HEK293 (cell line): ENCODE measurements around the gene OSBPL10.
A peak's percentile ranks its signal among the peaks of the same experiment; 100 is the strongest.

Source experiments
- CTCF ChIA-PET: fragments of 350-600 bp; formaldehyde crosslinking; extraction: SDS; loops from one replicate; lab custom pipeline; 2021; ENCODE audit warnings: antibody characterized with exemption; lab: Yijun Ruan, JAX
- POLR2A ChIA-PET: fragments of 300-600 bp; formaldehyde crosslinking; extraction: SDS; loops from one replicate; lab custom pipeline; 2020; ENCODE audit warnings: antibody characterized with exemption, inconsistent platforms; lab: Yijun Ruan, JAX
- H3K27ac ChIP-seq: fragments of 200-500 bp; sonication (Bioruptor generic); 2 replicates; pipeline ENCODE4 v1.5.1; 2014; ENCODE audit warnings: low read depth, low read length, control low read depth, inconsistent platforms; ENCODE audit errors: extremely low read depth
- H3K36me3 ChIP-seq, 2 experiments: fragments of 200-500 bp in 1 of 2; sonication (Bioruptor generic) in 1 of 2; 1 replicate in 1 of 2; 2 replicates in 1 of 2; pipeline ENCODE4 v1.5.1; 2014 to 2017; ENCODE audit warnings: inconsistent platforms in 2 of 2, low read length in 2 of 2; ENCODE audit not compliant: control insufficient read depth in 2 of 2, insufficient read depth in 1 of 2
- H3K4me1 ChIP-seq: fragments of 200-500 bp; sonication (Bioruptor generic); 2 replicates; pipeline ENCODE4 v1.5.1; 2014; ENCODE audit warnings: mild to moderate bottlenecking, low read length, inconsistent platforms; ENCODE audit not compliant: control insufficient read depth, insufficient read depth
- H3K4me3 ChIP-seq: 2 replicates; pipeline ENCODE4 v1.5.1; 2011; ENCODE audit warnings: low read depth, mild to moderate bottlenecking, control low read depth, low read length, moderate library complexity
- H3K9me3 ChIP-seq: fragments of 200-500 bp; sonication (Bioruptor generic); 2 replicates; pipeline ENCODE4 v1.5.1; 2014; ENCODE audit warnings: low read depth, low read length, inconsistent platforms; ENCODE audit not compliant: control insufficient read depth, insufficient read depth
- ATF2 ChIP-seq: fragments of 450-650 bp; formaldehyde crosslinking; IDR thresholded peaks from 2 replicates; pipeline ENCODE4 v1.5.1; 2016; ENCODE audit warnings: missing biosample characterization, missing genetic modification characterization, low read depth
- BCL11A ChIP-seq: fragments of 450-650 bp; formaldehyde crosslinking; IDR thresholded peaks from 2 replicates; pipeline ENCODE4 v1.5.1; 2016; ENCODE audit warnings: low read depth, missing biosample characterization, missing genetic modification characterization
- EGR2 ChIP-seq: fragments of 450-650 bp; formaldehyde crosslinking; IDR thresholded peaks from 2 replicates; pipeline ENCODE4 v1.5.1; 2016; ENCODE audit warnings: low read depth, missing biosample characterization, missing genetic modification characterization
- HIC1 ChIP-seq: fragments of 450-650 bp; formaldehyde crosslinking; IDR thresholded peaks from 2 replicates; pipeline ENCODE4 v1.5.1; 2016; ENCODE audit warnings: missing biosample characterization, missing genetic modification characterization
- HOXC10 ChIP-seq: sonication (generic); formaldehyde crosslinking; IDR thresholded peaks from 2 replicates; pipeline ENCODE4 v1.8.1; 2023; ENCODE audit warnings: mild to moderate bottlenecking, missing genetic modification reagents
- SALL2 ChIP-seq: fragments of 450-650 bp; formaldehyde crosslinking; IDR thresholded peaks from 2 replicates; pipeline ENCODE4 v1.5.0; 2017; ENCODE audit warnings: missing biosample characterization, mild to moderate bottlenecking, missing genetic modification characterization, borderline replicate concordance
- SETDB1 ChIP-seq: IDR thresholded peaks from one replicate; pipeline ENCODE4 v1.6.1; 2017; ENCODE audit warnings: mild to moderate bottlenecking, low read length, moderate library complexity, mixed read lengths; ENCODE audit not compliant: insufficient read length
- TRIM28 ChIP-seq: IDR thresholded peaks from 2 replicates; pipeline ENCODE4 v1.6.1; 2011; ENCODE audit warnings: low read length, control low read depth, borderline replicate concordance
- ZBTB48 ChIP-seq: fragments of 450-650 bp; formaldehyde crosslinking; IDR thresholded peaks from 2 replicates; pipeline ENCODE4 v1.5.1; 2016; ENCODE audit warnings: missing biosample characterization, missing genetic modification characterization
- ZNF157 ChIP-seq: fragments of 450-650 bp; formaldehyde crosslinking; IDR thresholded peaks from 2 replicates; pipeline ENCODE4 v1.5.1; 2016; ENCODE audit warnings: missing biosample characterization, missing genetic modification characterization
- ZNF214 ChIP-seq: fragments of 450-650 bp; formaldehyde crosslinking; IDR thresholded peaks from 2 replicates; pipeline ENCODE4 v1.5.1; 2017; ENCODE audit warnings: missing biosample characterization, mild to moderate bottlenecking, missing genetic modification characterization, borderline replicate concordance
- ZNF488 ChIP-seq: fragments of 450-650 bp; formaldehyde crosslinking; IDR thresholded peaks from 2 replicates; pipeline ENCODE4 v1.5.1; 2016; ENCODE audit warnings: missing biosample characterization, missing genetic modification characterization
- ZNF561 ChIP-seq: fragments of 450-650 bp; IDR thresholded peaks from 2 replicates; pipeline ENCODE4 v1.5.1; 2018; ENCODE audit warnings: missing biosample characterization, missing genetic modification characterization, borderline replicate concordance
- ZNF621 ChIP-seq: fragments of 450-650 bp; formaldehyde crosslinking; IDR thresholded peaks from 2 replicates; pipeline ENCODE4 v1.5.1; 2017; ENCODE audit warnings: missing biosample characterization, missing genetic modification characterization
- ZNF677 ChIP-seq: fragments of 450-650 bp; IDR thresholded peaks from 2 replicates; pipeline ENCODE4 v1.5.0; 2018; ENCODE audit warnings: missing biosample characterization, mild to moderate bottlenecking, missing genetic modification characterization, moderate library complexity
- TF ChIP-seq, protein P1 (sequence below): fragments of 450-650 bp; IDR thresholded peaks from 2 replicates; pipeline ENCODE4 v1.5.1; 2018; ENCODE audit warnings: missing biosample characterization, missing genetic modification characterization
- TF ChIP-seq, protein P2 (sequence below): fragments of 450-650 bp; formaldehyde crosslinking; IDR thresholded peaks from 2 replicates; pipeline ENCODE4 v1.5.1; 2016; ENCODE audit warnings: missing biosample characterization, missing genetic modification characterization
- TF ChIP-seq, protein P3 (sequence below): fragments of 450-650 bp; formaldehyde crosslinking; IDR thresholded peaks from 2 replicates; pipeline ENCODE4 v1.5.1; 2016; ENCODE audit warnings: missing biosample characterization, missing genetic modification characterization

OSBPL10 gene

GRCh38 chr3:31920310-31920709 is 60.8 kb downstream of the OSBPL10 start:
- Histone ChIP-seq H3K4me3 (no peak overlapping the region), H3K9me3 (no peaks in the 10 kb centered on the region)
- POLR2A ChIA-PET, result no interaction called here

More at GRCh38 chr3:31920310-31920709, 60.8 kb downstream of the OSBPL10 start:
- Histone ChIP-seq H3K4me1 (no peaks in the 10 kb centered on the region), H3K36me3 (no peaks in the 10 kb centered on the region), H3K27ac (no peak overlapping the region)
- CTCF ChIA-PET, result no interaction called here
- TF ChIP-seq SALL2 (tag by site-specific recombination) (no peak), TRIM28 (peak; percentile 85; the same call in 1 of the 2 replicates), EGR2 (no peak), HIC1 (tag by site-specific recombination) (no peak), SETDB1 (peak; percentile 73), ZNF157 (no peak), HOXC10 (CRISPR knock-in tag) (no peak), ZNF621 (tag by site-specific recombination) (no peak), ZNF677 (tag by site-specific recombination) (no peak), ZNF488 (tag by site-specific recombination) (no peak), ATF2 (tag by site-specific recombination) (no peak), ZNF214 (no peak), ZNF561 (tag by site-specific recombination) (no peak), BCL11A (tag by site-specific recombination) (no peak), ZBTB48 (tag by site-specific recombination) (no peak)
- TF ChIP-seq, protein P1, sequence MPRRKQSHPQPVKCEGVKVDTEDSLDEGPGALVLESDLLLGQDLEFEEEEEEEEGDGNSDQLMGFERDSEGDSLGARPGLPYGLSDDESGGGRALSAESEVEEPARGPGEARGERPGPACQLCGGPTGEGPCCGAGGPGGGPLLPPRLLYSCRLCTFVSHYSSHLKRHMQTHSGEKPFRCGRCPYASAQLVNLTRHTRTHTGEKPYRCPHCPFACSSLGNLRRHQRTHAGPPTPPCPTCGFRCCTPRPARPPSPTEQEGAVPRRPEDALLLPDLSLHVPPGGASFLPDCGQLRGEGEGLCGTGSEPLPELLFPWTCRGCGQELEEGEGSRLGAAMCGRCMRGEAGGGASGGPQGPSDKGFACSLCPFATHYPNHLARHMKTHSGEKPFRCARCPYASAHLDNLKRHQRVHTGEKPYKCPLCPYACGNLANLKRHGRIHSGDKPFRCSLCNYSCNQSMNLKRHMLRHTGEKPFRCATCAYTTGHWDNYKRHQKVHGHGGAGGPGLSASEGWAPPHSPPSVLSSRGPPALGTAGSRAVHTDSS, result no peak
- TF ChIP-seq, protein P2, sequence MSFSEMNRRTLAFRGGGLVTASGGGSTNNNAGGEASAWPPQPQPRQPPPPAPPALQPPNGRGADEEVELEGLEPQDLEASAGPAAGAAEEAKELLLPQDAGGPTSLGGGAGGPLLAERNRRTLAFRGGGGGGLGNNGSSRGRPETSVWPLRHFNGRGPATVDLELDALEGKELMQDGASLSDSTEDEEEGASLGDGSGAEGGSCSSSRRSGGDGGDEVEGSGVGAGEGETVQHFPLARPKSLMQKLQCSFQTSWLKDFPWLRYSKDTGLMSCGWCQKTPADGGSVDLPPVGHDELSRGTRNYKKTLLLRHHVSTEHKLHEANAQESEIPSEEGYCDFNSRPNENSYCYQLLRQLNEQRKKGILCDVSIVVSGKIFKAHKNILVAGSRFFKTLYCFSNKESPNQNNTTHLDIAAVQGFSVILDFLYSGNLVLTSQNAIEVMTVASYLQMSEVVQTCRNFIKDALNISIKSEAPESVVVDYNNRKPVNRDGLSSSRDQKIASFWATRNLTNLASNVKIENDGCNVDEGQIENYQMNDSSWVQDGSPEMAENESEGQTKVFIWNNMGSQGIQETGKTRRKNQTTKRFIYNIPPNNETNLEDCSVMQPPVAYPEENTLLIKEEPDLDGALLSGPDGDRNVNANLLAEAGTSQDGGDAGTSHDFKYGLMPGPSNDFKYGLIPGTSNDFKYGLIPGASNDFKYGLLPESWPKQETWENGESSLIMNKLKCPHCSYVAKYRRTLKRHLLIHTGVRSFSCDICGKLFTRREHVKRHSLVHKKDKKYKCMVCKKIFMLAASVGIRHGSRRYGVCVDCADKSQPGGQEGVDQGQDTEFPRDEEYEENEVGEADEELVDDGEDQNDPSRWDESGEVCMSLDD (tag by site-specific recombination), result no peak
- TF ChIP-seq, protein P3, sequence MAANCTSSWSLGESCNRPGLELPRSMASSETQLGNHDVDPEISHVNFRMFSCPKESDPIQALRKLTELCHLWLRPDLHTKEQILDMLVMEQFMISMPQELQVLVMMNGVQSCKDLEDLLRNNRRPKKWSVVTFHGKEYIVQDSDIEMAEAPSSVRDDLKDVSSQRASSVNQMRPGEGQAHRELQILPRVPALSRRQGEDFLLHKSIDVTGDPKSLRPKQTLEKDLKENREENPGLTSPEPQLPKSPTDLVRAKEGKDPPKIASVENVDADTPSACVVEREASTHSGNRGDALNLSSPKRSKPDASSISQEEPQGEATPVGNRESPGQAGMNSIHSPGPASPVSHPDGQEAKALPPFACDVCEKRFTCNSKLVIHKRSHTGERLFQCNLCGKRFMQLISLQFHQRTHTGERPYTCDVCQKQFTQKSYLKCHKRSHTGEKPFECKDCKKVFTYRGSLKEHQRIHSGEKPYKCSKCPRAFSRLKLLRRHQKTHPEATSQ (tag by site-specific recombination), result no peak
